GM12864 (cell line): ENCODE data around the gene FFAR1.

Source experiments
- DNase-seq: peaks from one replicate; pipeline ENCODE4 v3.0.0-alpha.2; 2011; ENCODE audit warnings: low read depth
- H3K4me3 ChIP-seq: 2 replicates; pipeline ENCODE4 v1.5.1; 2011; ENCODE audit warnings: mild to moderate bottlenecking, low read depth, low read length, control low read depth
- CTCF ChIP-seq: IDR thresholded peaks from 2 replicates; pipeline ENCODE4 v1.5.1; 2011; ENCODE audit warnings: low read depth, mild to moderate bottlenecking, moderate library complexity, low read length, control low read depth, inconsistent platforms; ENCODE audit errors: missing control alignments

Gene FFAR1

GRCh38 chr19:35392742-35393715 is 45.3 kb downstream of the FFAR1 start:
- no peak overlapping the region for H3K4me3 ChIP-seq
- TF ChIP-seq CTCF, result no peak
- no peak for DNase-seq

GRCh38 chr19:35395382-35396199 is 47.9 kb downstream of the FFAR1 start:
- H3K4me3 ChIP-seq, result no peak overlapping the region
- TF ChIP-seq CTCF, result no peak
- DNase-seq, result no peak

DNA sequence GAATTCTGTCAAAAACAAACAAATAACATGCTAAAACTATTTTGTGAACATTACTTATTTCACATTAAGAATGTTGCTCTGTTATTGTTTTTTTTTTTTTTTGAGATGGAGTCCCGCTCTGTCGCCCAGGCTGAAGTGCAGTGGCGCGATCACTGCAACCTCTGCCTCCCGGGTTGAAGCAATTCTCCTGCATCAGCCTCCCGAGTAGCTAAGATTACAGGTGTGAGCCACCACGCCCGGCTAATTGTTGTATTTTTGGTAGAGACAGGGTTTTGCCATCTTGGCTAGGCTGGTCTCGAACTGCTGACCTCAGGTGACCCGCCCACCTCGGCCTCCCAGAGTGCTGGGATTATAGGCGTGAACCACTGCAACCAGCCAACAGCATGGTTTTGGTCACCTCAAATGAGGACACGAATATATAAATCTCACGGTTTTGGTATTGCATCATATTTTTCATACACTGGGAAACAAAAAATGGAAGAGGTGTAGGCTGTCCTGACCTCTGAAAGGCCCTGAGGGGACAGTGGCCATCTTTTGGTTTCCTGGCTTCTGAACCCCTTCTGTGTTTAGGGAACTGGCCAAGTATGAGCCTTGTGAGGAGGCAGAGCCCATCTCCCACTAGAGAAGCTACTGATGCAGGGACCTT is 48.7 kb downstream of the FFAR1 start:
- H3K4me3 ChIP-seq, result no peak overlapping the region
- TF ChIP-seq CTCF, result no peak
- DNase-seq, result no peak

DNA sequence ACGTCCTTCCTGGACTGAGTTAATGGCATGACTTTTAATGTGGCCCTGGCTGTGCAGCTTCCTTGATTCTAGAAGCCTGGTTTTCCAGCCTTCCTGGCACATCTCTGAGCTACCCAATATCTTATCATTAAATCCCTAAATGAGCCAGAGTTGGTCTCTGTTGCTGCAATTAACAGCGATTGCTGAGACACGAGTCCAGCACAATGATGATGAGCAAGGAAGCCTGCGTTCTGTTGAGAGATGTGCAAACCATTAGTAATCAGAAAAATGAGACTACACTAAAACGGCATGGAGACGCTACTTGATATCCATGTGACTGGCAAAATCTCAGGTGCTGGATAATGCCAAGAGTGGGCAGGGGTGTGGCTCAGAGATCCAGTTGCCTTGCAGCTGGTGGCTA is 49.4 kb downstream of the FFAR1 start:
- DNase-seq, result no peak
- H3K4me3 ChIP-seq, result no peak overlapping the region
- TF ChIP-seq CTCF, result no peak
